GM15510 (cell line): Measurements from ENCODE around the gene KRTAP2-3.
"Not testable (repeated sequence)": the region's sequence is repeated elsewhere in the genome, so short reads cannot be mapped to it uniquely, and the experiment has no call there.

Experiments used
- POLR2A ChIP-seq: IDR thresholded peaks from 3 replicates; pipeline ENCODE4 v1.6.1; 2011; ENCODE audit warnings: borderline replicate concordance; ENCODE audit not compliant: insufficient read length; ENCODE audit errors: extremely low read depth

Gene KRTAP2-3

DNA sequence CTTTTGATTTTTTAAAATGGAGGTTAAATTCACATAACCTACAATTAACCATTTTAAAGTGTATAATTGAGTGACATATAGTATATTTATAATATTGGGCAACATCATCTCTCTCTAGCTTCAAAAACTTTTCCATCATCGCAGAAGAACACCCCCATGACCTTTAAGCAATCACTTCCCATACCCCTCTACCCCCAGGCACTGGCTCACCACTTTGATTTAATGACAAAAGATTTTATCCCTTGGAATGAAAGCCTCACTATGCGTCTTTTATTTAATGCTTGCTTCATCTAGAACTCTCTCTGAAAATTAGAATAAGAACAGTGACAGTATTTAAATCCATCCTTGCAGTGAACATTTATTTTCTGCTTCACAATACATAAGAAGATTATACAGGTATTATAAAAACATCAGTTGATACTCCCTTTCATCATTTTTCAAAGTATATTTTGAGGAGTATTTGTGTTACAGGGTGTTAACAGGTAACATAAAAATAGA lies 22.0 kb downstream of the KRTAP2-3 start:
- TF ChIP-seq POLR2A: no peak

GRCh38 chr17:41034346-41034935 lies 25.5 kb downstream of the KRTAP2-3 start, which contains the start of gene KRTAP1-3:
KRTAP1-3 (minus strand) TSS chr17:41034874; CDS start chr17:41034821, 53 bp downstream.
- not testable (repeated sequence) for TF ChIP-seq POLR2A

- TF ChIP-seq POLR2A: no peak
These were observed 30.2 kb downstream of the KRTAP2-3 start, which contains the start of gene KRTAP1-4 for GRCh38 chr17:41029633-41030245. KRTAP1-4 (minus strand) TSS chr17:41030195; CDS start chr17:41030078, 117 bp downstream.

GRCh38 chr17:41026715-41027471 lies 33.0 kb downstream of the KRTAP2-3 start, which contains the start of gene KRTAP1-5:
KRTAP1-5 (minus strand) TSS chr17:41027208; CDS start chr17:41027155, 53 bp downstream.
- TF ChIP-seq POLR2A: no peak

- TF ChIP-seq POLR2A: no peak
These were observed 35.2 kb downstream of the KRTAP2-3 start for GRCh38 chr17:41024697-41025096.

DNA sequence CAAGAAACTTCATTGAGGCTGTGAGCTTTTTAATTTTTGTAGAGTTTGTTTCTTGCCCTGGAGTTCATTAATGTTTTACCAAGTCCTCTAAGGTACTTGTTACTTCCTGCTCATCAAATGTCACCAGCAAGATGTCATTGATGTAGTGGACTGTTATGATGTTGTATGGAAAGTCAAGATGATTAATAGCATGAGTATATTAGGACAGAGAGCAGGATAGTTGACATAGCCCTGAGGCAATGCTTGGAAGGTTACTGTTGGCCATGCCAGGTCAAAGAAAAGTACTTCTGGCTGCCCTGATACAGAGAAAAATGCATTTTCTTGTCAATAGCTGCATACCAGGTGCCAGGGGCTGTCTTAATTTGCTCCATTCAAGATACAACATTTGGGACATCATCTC lies 39.6 kb downstream of the KRTAP2-3 start:
- TF ChIP-seq POLR2A: no peak

GRCh38 chr17:41019415-41019814 lies 40.5 kb downstream of the KRTAP2-3 start:
- TF ChIP-seq POLR2A: no peak

DNA sequence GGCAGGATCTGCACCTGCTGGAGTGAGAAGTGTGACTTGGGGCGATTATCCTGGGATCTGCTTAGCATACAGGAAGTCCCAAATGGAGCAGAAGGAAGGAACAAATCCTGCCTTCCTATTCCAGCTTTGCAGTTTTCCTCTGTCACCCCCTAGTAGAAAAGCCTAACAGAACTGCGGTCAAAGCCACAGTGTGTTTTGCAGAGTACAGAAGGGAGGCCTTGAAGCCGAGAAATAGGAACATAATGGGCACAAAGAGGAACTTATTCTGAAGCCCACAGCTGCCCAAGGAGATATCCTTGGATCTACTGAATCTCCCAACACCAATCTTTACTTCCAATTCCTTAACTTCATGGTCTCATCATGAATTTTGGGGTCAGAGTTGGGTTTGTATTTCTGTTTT lies 41.4 kb downstream of the KRTAP2-3 start:
- no peak for TF ChIP-seq POLR2A

DNA sequence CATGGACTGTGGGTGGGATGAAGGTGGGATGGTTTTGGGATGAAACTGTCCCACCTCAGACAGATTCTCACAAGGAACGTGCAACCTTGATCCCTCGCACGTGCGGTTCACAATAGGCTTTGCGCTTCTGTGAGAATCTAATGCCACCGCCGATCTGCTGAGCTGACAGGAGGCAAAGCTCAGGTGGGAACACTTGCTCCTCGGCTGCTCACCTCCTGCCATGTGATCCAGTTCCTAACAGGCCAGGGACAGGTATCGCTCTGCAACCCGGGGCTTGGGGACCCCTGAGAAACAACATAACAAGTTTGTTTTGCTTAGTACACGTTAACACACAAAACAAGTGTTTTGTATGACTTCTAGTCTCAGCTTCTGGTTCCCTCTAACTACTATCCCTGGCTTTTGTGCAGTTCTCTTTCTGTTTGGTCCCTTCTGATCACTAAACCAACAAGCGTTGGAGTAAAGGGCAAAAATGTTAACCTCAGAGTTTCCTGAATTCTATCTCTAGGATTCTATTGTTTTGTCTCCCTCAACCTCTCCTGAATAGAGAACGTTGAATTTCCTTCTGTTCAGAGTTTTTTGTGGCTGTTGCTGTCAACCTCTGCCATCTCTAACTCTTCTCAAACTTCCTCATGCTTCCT lies 43.2 kb downstream of the KRTAP2-3 start:
- no peak for TF ChIP-seq POLR2A

DNA sequence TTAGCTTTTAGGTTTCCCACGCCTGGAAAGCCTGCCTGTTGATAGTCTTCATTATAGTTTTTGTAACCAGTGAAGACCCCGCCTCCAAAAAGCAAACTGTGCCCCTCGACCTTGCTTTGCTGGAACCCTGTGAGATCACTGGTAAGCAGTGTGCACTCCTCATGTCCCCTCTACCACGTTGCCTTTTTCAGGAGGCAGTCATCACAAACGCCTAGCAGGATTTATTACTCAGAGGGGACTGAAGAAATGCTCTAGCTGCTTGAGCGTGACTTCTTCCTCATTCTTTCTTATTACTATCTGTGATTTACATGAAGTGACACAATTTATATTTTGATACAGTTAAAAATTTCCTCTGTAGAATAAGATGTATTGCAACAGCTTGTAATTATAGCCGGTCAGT lies 44.5 kb downstream of the KRTAP2-3 start:
- TF ChIP-seq POLR2A: no peak

DNA sequence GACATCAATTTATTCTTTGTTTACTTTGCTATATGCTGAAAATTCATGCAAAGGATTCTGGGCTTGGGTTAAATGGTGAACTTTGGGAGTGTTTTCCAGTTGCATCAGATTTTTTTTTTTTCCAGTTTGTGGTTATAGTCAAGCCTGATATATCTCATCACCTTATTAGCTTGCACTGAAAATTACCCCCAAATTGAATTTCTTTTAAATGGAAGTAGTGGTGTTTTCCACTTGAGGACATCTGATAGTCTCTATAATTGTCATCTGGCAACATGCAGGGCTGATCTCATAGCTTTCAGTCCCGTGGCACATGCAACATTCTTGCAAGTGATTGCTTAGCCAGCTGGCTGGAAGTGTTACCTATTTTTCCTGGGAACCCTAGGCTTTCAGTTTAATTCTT lies 46.3 kb downstream of the KRTAP2-3 start:
- TF ChIP-seq POLR2A: no peak

DNA sequence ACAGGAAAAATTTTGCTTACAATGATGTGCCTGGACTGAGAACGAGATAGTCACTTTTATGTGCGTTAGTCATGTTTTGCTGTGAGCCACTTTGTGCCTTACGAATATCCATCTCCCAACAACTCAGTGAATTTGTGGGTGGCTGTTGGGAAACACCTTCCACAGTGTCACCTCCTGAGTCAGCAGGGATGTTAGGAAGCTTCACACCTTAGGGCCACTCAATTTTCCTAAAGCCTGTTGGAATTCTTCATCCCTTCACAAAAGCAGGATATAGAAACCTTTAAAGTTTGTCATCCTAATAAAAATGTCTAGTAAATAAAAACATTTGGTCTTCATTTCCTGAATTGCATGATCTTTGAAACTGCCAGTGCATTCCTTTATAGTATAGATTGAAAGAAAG lies 46.7 kb downstream of the KRTAP2-3 start:
- TF ChIP-seq POLR2A: no peak

- no peak for TF ChIP-seq POLR2A
These were observed 47.4 kb downstream of the KRTAP2-3 start for GRCh38 chr17:41012326-41013120.

DNA sequence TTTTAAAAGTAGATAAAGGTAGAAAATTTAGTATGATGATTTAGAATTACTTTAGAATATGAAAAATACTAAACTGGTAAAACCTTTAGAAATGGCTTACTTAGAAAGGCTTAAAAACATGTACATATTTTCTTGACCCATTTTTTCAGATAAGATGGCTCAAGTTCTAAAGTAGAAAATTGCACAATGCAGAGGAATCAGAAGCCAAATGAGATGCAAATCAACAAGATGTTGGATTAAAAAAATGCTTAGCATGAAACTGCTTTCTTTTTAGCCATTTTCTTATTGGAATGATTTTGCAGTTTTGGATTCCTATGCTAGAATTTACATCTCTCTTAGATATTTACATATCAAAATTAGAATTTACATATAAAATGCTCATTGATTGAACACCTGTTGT lies 49.5 kb downstream of the KRTAP2-3 start:
- TF ChIP-seq POLR2A: no peak

DNA sequence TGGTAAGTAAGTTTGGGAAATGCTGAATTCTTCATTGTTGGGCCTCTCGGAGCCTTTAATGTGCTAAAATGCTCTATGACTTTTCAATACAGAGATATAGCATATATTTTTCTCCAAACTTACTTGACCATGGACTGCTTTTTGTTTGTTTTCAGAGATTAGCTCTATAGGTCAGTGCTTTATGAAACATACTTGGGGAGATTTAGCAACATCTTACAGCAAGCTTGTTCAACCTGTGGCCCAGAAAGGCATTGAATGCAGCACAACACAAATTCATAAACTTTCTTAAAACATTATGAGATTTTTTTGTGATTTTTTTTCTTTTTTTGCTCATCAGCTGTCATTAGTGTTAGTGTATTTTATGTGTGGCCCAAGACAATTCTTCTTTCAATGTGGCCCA lies 50.0 kb downstream of the KRTAP2-3 start:
- no peak for TF ChIP-seq POLR2A

DNA sequence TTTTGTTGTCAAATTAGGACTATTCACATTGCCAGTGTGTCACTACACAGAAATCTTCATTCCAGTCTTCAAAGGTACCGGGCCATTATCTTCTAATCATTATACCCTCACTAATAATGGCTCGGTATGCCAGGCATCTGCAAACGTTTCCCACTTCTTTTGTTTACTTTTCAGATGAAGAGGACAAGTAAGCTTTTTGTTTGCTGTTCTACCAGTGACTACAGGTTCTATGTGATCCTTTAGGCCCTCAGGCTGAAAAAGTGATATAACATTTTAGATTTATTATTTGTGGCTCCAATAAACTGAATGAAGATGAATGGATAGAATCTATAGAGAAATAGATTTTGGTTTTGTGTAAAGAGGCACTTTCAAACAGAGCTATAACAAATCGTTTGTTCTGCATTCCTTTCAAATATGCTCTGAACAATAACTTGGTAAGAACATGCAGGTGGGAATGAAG lies 50.6 kb downstream of the KRTAP2-3 start:
- no peak for TF ChIP-seq POLR2A
